ENCODE data around the gene FBLN7.
"Not testable (repeated sequence)": the region's sequence is repeated elsewhere in the genome, so short reads cannot be mapped to it uniquely, and the experiment has no call there.

The FBLN7 gene

GRCh38 chr2:112138159-112139032 is at the start of gene FBLN7:
TSS of gene FBLN7 (plus strand) at chr2:112138385. CDS start at chr2:112138656, 271 bp downstream.
- no peak for DNase-seq

GRCh38 chr2:112089375-112089774 is 48.8 kb upstream of the FBLN7 start:
- DNase-seq: no peak

GRCh38 chr2:112092286-112093041 is 45.7 kb upstream of the FBLN7 start:
- no peak for DNase-seq

- no peak for DNase-seq
These were observed 45.0 kb upstream of the FBLN7 start for GRCh38 chr2:112093216-112093615.

GRCh38 chr2:112095681-112096080 is 42.5 kb upstream of the FBLN7 start:
- DNase-seq: no peak

GRCh38 chr2:112096098-112096497 is 42.1 kb upstream of the FBLN7 start:
- DNase-seq: no peak

GRCh38 chr2:112108178-112108832 is 29.9 kb upstream of the FBLN7 start:
- DNase-seq: no peak

- no peak for DNase-seq
These were observed 28.9 kb upstream of the FBLN7 start for GRCh38 chr2:112109278-112109677.

- no peak for DNase-seq
These were observed 27.2 kb upstream of the FBLN7 start for GRCh38 chr2:112110966-112111365.

GRCh38 chr2:112113354-112113753 is 24.8 kb upstream of the FBLN7 start:
- not testable (repeated sequence) for DNase-seq

GRCh38 chr2:112118148-112118547 is 20.0 kb upstream of the FBLN7 start:
- DNase-seq: no peak

- DNase-seq: peak; percentile 71
These were observed 16.4 kb upstream of the FBLN7 start for GRCh38 chr2:112121682-112122254.

- DNase-seq: no peak
These were observed 9.1 kb upstream of the FBLN7 start for GRCh38 chr2:112129060-112129459.

GRCh38 chr2:112133344-112133743 is 4.8 kb upstream of the FBLN7 start:
- DNase-seq: no peak

- no peak for DNase-seq
These were observed 4.1 kb upstream of the FBLN7 start for GRCh38 chr2:112134120-112134519.

GRCh38 chr2:112136096-112136495 is 2.1 kb upstream of the FBLN7 start:
- no peak for DNase-seq

- peak; percentile 17 for DNase-seq
These were observed 548 bp upstream of the FBLN7 start for GRCh38 chr2:112137516-112138158.

GRCh38 chr2:112139033-112139614 is 939 bp downstream of the FBLN7 start:
- not testable (repeated sequence) for DNase-seq

- not testable (repeated sequence) for DNase-seq
These were observed 1.5 kb downstream of the FBLN7 start for GRCh38 chr2:112139661-112140204.

GRCh38 chr2:112140205-112140802 is 2.1 kb downstream of the FBLN7 start:
- no peak for DNase-seq

GRCh38 chr2:112140899-112141625 is 2.9 kb downstream of the FBLN7 start:
- DNase-seq: no peak
